ENCODE data around the gene CTRB1. TPM values are rescaled to one million over a fixed set of nuclear protein-coding genes. Genes with fewer than 3 reads are reported as not detected.

CTRB1 gene
- total RNA-seq, 1 experiment from 2014 or later = not detected

GRCh38 chr16:75264999-75265910 is 46.5 kb downstream of the CTRB1 start:
- no peaks in the 10 kb centered on the region; the same call in 1 of the 2 replicates for H3K4me1 ChIP-seq (ENCODE audit: insufficient read depth, low read length)
- no peak overlapping the region for H4K8ac ChIP-seq (replicated peaks; ENCODE audit: insufficient read length, low read depth, low read length)
- no peak overlapping the region for H3T11ph ChIP-seq (ENCODE audit: low read length)
- H2BK5ac ChIP-seq (ENCODE audit: insufficient read length, low read length) = no peak overlapping the region
- peak overlapping the region; percentile 11 for H3K18ac ChIP-seq (ENCODE audit: insufficient read length, low read depth, low read length)
- peak overlapping the region; percentile 82 for H3K14ac ChIP-seq (ENCODE audit: insufficient read depth, low read length)
- Mint-ChIP-seq H3K4me3 (peak overlapping the region; percentile 81 to 88), H3K27ac (no peak overlapping the region), H3K9me3 (no peaks in the 10 kb centered on the region), H3K27me3 (ENCODE audit: low read depth) (no peaks in the 10 kb centered on the region), H3K36me3 (ENCODE audit: insufficient read depth in 1 of 3, low read depth in 3 of 3) (peaks cover 3 to 6% (median 5%) of the 10 kb centered on the region in 3 experiments; a peak in 4 of 7 replicates), H3K4me1 (peaks cover 39 to 41% of the 10 kb centered on the region in 2 experiments)
- no peak overlapping the region for H3K56ac ChIP-seq (ENCODE audit: insufficient read length, low read depth, low read length)
- H2AK5ac ChIP-seq (ENCODE audit: insufficient read length, low read length) = no peak overlapping the region
- H3K27ac ChIP-seq (ENCODE audit: insufficient read length, low read depth, low read length) = no peak overlapping the region
- H2BK12ac ChIP-seq (ENCODE audit: insufficient read length, low read depth, low read length) = no peak overlapping the region
- no peak overlapping the region for H2BK20ac ChIP-seq (ENCODE audit: low read depth, low read length, poor library complexity, severe bottlenecking)
- peaks cover 6% of the 10 kb centered on the region for H4K20me1 ChIP-seq (ENCODE audit: control insufficient read depth, insufficient read depth, insufficient read length)
- H3K23me2 ChIP-seq (ENCODE audit: insufficient read length, low read depth, low read length, poor library complexity, severe bottlenecking) = peaks cover 13% of the 10 kb centered on the region
- no peak overlapping the region for H4K91ac ChIP-seq (ENCODE audit: insufficient read length, low read depth, low read length)
- peaks cover 24% of the 10 kb centered on the region; the same call in 1 of the 2 replicates for H3K79me2 ChIP-seq (ENCODE audit: insufficient read depth, low read length)
- TF ChIP-seq CTCF (conservative IDR thresholded peaks at IDR 0.05) = no peak
- no peak for DNase-seq
- no peaks in the 10 kb centered on the region for H3K9me3 ChIP-seq (ENCODE audit: control insufficient read depth, low read depth, low read length)
- H2BK15ac ChIP-seq (ENCODE audit: low read depth, low read length) = no peak overlapping the region
- H4K5ac ChIP-seq (ENCODE audit: insufficient read length, low read depth, low read length) = no peak overlapping the region
- H2BK120ac ChIP-seq (ENCODE audit: low read depth, low read length, poor library complexity, severe bottlenecking) = no peak overlapping the region
- H3K4ac ChIP-seq (ENCODE audit: low read depth, low read length) = no peak overlapping the region
- no peaks in the 10 kb centered on the region for H3K27me3 ChIP-seq (ENCODE audit: insufficient read depth, low read length)
- no peak overlapping the region for H2AFZ ChIP-seq (ENCODE audit: low read length)
- H3K9ac ChIP-seq (ENCODE audit: extremely low read depth, insufficient read length, low read length) = peak overlapping the region; percentile 69
- H3K79me1 ChIP-seq (ENCODE audit: insufficient read depth, low read depth, low read length, poor library complexity, severe bottlenecking) = peaks cover 10% of the 10 kb centered on the region
- WGBS (ENCODE audit: extremely low coverage, insufficient read length, low lambda C conversion rate) = no CpG with 5 or more reads among the region's 74 CpGs
- H3K4me2 ChIP-seq (ENCODE audit: insufficient read depth, insufficient read length, low read length) = peak overlapping the region; percentile 70
- no peak overlapping the region for H3K23ac ChIP-seq (ENCODE audit: insufficient read length, low read depth, low read length)

All from H9 (cell line).